ENCODE results near the gene CTNND2. TPM values are rescaled to one million over a fixed set of nuclear protein-coding genes. Genes with fewer than 3 reads are reported as not detected.
A peak's percentile ranks its signal among the peaks of the same experiment; 100 is the strongest.

The CTNND2 gene
- total and polyA plus RNA-seq, 5 experiments from 2014 or later, result not detected

GRCh38 chr5:11239261-11240015, 664.8 kb downstream of the CTNND2 start:
- H3K27me3 Mint-ChIP-seq, result peaks cover 0 to 16% (median 2%) of the 10 kb centered on the region in 5 donors
- no peak overlapping the region for H3K4me3 Mint-ChIP-seq
- H3K9me3 Mint-ChIP-seq, result peaks cover 0 to 19% (median 0%) of the 10 kb centered on the region in 9 donors
- DNase-seq (no peak), ATAC-seq (no peak)
- POLR2A ChIA-PET, result no interaction called here
- H3K4me1 Mint-ChIP-seq, result peaks cover 8 to 12% (median 10%) of the 10 kb centered on the region in 4 donors
- H3K27ac Mint-ChIP-seq, result no peak overlapping the region
- H3K36me3 Mint-ChIP-seq, result no peaks in the 10 kb centered on the region

- H3K4me3 Mint-ChIP-seq, result peak overlapping the region in 9 of 10 donors; percentile 6 to 64 (median 48)
- H3K27ac Mint-ChIP-seq, result peak overlapping the region in 4 of 10 donors; percentile 4 to 72 (median 66)
- peaks cover 12 to 25% (median 22%) of the 10 kb centered on the region in 4 donors for H3K4me1 Mint-ChIP-seq
- H3K9me3 Mint-ChIP-seq, result peaks cover 0 to 26% (median 10%) of the 10 kb centered on the region in 9 donors
- peak in 3 of 10 donors; percentile 11 to 32 (median 27) for DNase-seq
- ATAC-seq, result peak; percentile 65 to 72
- H3K36me3 Mint-ChIP-seq, result peaks cover 0 to 20% (median 17%) of the 10 kb centered on the region in 3 donors
- H3K27me3 Mint-ChIP-seq, result peaks cover 0 to 2% (median 0%) of the 10 kb centered on the region in 5 donors
- POLR2A ChIA-PET, result no interaction called here
Observed at GRCh38 chr5:11234501-11234911, 669.7 kb downstream of the CTNND2 start.

GRCh38 chr5:11230890-11231289, 673.4 kb downstream of the CTNND2 start:
- H3K4me3 Mint-ChIP-seq, result no peak overlapping the region
- POLR2A ChIA-PET, result no interaction called here
- H3K4me1 Mint-ChIP-seq, result peaks cover 12 to 25% (median 21%) of the 10 kb centered on the region in 4 donors
- peaks cover 0 to 20% (median 17%) of the 10 kb centered on the region in 3 donors for H3K36me3 Mint-ChIP-seq
- H3K9me3 Mint-ChIP-seq, result peaks cover 0 to 26% (median 11%) of the 10 kb centered on the region in 9 donors
- peak overlapping the region in 1 of 10 donors; percentile 35 for H3K27ac Mint-ChIP-seq
- DNase-seq, result no peak
- H3K27me3 Mint-ChIP-seq, result peaks cover 0 to 2% (median 0%) of the 10 kb centered on the region in 5 donors
- no peak for ATAC-seq

- peaks cover 0 to 14% (median 6%) of the 10 kb centered on the region in 9 donors for H3K9me3 Mint-ChIP-seq
- peaks cover 0 to 1% (median 0%) of the 10 kb centered on the region in 5 donors for H3K27me3 Mint-ChIP-seq
- no peak overlapping the region for H3K27ac Mint-ChIP-seq
- POLR2A ChIA-PET, result no interaction called here
- no peaks in the 10 kb centered on the region for H3K4me1 Mint-ChIP-seq
- no peak for ATAC-seq
- H3K36me3 Mint-ChIP-seq, result peaks cover 0 to 11% (median 6%) of the 10 kb centered on the region in 3 donors
- no peak for DNase-seq
- H3K4me3 Mint-ChIP-seq, result no peak overlapping the region
Observed at GRCh38 chr5:11227064-11227463, 677.2 kb downstream of the CTNND2 start.

- no peaks in the 10 kb centered on the region for H3K36me3 Mint-ChIP-seq
- no peaks in the 10 kb centered on the region for H3K4me1 Mint-ChIP-seq
- no peak overlapping the region for H3K4me3 Mint-ChIP-seq
- ATAC-seq, result no peak
- peaks cover 0 to 3% (median 0%) of the 10 kb centered on the region in 5 donors for H3K27me3 Mint-ChIP-seq
- POLR2A ChIA-PET, result no interaction called here
- peaks cover 0 to 3% (median 0%) of the 10 kb centered on the region in 9 donors for H3K9me3 Mint-ChIP-seq
- no peak overlapping the region for H3K27ac Mint-ChIP-seq
- no peak for DNase-seq
Observed at GRCh38 chr5:11224436-11225187, 679.6 kb downstream of the CTNND2 start.

- H3K9me3 Mint-ChIP-seq, result peaks cover 0 to 4% (median 0%) of the 10 kb centered on the region in 9 donors
- no peaks in the 10 kb centered on the region for H3K36me3 Mint-ChIP-seq
- ATAC-seq (no peak), DNase-seq (no peak)
- no peak overlapping the region for H3K4me3 Mint-ChIP-seq
- H3K27ac Mint-ChIP-seq, result no peak overlapping the region
- POLR2A ChIA-PET, result no interaction called here
- peaks cover 0 to 12% (median 5%) of the 10 kb centered on the region in 5 donors for H3K27me3 Mint-ChIP-seq
- no peaks in the 10 kb centered on the region for H3K4me1 Mint-ChIP-seq
Observed at GRCh38 chr5:11222169-11222568, 682.1 kb downstream of the CTNND2 start.

GRCh38 chr5:11214864-11215644, 689.2 kb downstream of the CTNND2 start:
- no peak overlapping the region for H3K4me3 Mint-ChIP-seq
- H3K27me3 Mint-ChIP-seq, result peaks cover 0 to 12% (median 8%) of the 10 kb centered on the region in 5 donors
- peaks cover 0 to 9% (median 0%) of the 10 kb centered on the region in 9 donors for H3K9me3 Mint-ChIP-seq

GRCh38 chr5:11212706-11213105, 691.5 kb downstream of the CTNND2 start:
- ATAC-seq (no peak), DNase-seq (no peak)
- Mint-ChIP-seq H3K36me3 (no peaks in the 10 kb centered on the region), H3K27ac (no peak overlapping the region), H3K4me1 (no peaks in the 10 kb centered on the region), H3K9me3 (peaks cover 0 to 5% (median 0%) of the 10 kb centered on the region in 9 donors), H3K4me3 (no peak overlapping the region), H3K27me3 (peaks cover 0 to 5% (median 1%) of the 10 kb centered on the region in 5 donors)
- POLR2A ChIA-PET, result no interaction called here

More at GRCh38 chr5:11214864-11215644, 689.2 kb downstream of the CTNND2 start:
- ATAC-seq, result no peak
- POLR2A ChIA-PET, result no interaction called here
- no peak for DNase-seq
- no peak overlapping the region for H3K27ac Mint-ChIP-seq
- H3K4me1 Mint-ChIP-seq, result no peaks in the 10 kb centered on the region
- H3K36me3 Mint-ChIP-seq, result no peaks in the 10 kb centered on the region

GRCh38 chr5:11197726-11198125, 706.5 kb downstream of the CTNND2 start:
- Mint-ChIP-seq H3K4me1 (no peaks in the 10 kb centered on the region), H3K4me3 (no peak overlapping the region), H3K27ac (no peak overlapping the region)

GRCh38 chr5:11191673-11192072, 712.6 kb downstream of the CTNND2 start:
- ATAC-seq, result no peak
- POLR2A ChIA-PET, result no interaction called here

More at GRCh38 chr5:11197726-11198125, 706.5 kb downstream of the CTNND2 start:
- POLR2A ChIA-PET, result no interaction called here
- DNase-seq (no peak), ATAC-seq (no peak)
- Mint-ChIP-seq H3K9me3 (no peaks in the 10 kb centered on the region), H3K27me3 (peaks cover 0 to 8% (median 1%) of the 10 kb centered on the region in 5 donors), H3K36me3 (no peaks in the 10 kb centered on the region)

GRCh38 chr5:11182441-11183080, 721.7 kb downstream of the CTNND2 start:
- H3K36me3 Mint-ChIP-seq, result no peaks in the 10 kb centered on the region
- no peak overlapping the region for H3K27ac Mint-ChIP-seq
- H3K9me3 Mint-ChIP-seq, result peaks cover 0 to 4% (median 0%) of the 10 kb centered on the region in 9 donors
- DNase-seq, result no peak
- POLR2A ChIA-PET, result no interaction called here
- peaks cover 4 to 20% (median 6%) of the 10 kb centered on the region in 5 donors for H3K27me3 Mint-ChIP-seq
- no peak for ATAC-seq
- H3K4me1 Mint-ChIP-seq, result peaks cover 0 to 4% (median 0%) of the 10 kb centered on the region in 4 donors
- H3K4me3 Mint-ChIP-seq, result no peak overlapping the region

More at GRCh38 chr5:11191673-11192072, 712.6 kb downstream of the CTNND2 start:
- no peaks in the 10 kb centered on the region for H3K4me1 Mint-ChIP-seq
- no peak overlapping the region for H3K4me3 Mint-ChIP-seq
- no peaks in the 10 kb centered on the region for H3K36me3 Mint-ChIP-seq
- peaks cover 0 to 4% (median 2%) of the 10 kb centered on the region in 5 donors for H3K27me3 Mint-ChIP-seq
- no peak overlapping the region for H3K27ac Mint-ChIP-seq
- no peak for DNase-seq
- H3K9me3 Mint-ChIP-seq, result peaks cover 0 to 10% (median 0%) of the 10 kb centered on the region in 9 donors

GRCh38 chr5:11181940-11182339, 722.3 kb downstream of the CTNND2 start:
- no peak overlapping the region for H3K4me3 Mint-ChIP-seq
- H3K36me3 Mint-ChIP-seq, result no peaks in the 10 kb centered on the region
- DNase-seq, result no peak
- H3K27me3 Mint-ChIP-seq, result peaks cover 4 to 20% (median 6%) of the 10 kb centered on the region in 5 donors
- no peak overlapping the region for H3K27ac Mint-ChIP-seq
- POLR2A ChIA-PET, result no interaction called here
- H3K9me3 Mint-ChIP-seq, result peaks cover 0 to 2% (median 0%) of the 10 kb centered on the region in 9 donors
- peaks cover 0 to 4% (median 0%) of the 10 kb centered on the region in 4 donors for H3K4me1 Mint-ChIP-seq
- ATAC-seq, result no peak
